AG09309 (cell line): ENCODE measurements around the gene TNFRSF12A.

Experiments
- DNase-seq: peaks from one replicate; pipeline ENCODE4 v3.0.0-alpha.2; 2010; ENCODE audit warnings: low read depth
- H3K4me3 ChIP-seq: 2 replicates; pipeline ENCODE4 v1.5.1; 2011; ENCODE audit warnings: mild to moderate bottlenecking, low read depth, low read length, moderate library complexity; ENCODE audit not compliant: control insufficient read depth
- CTCF ChIP-seq: IDR thresholded peaks from 2 replicates; pipeline ENCODE4 v1.5.1; 2011; ENCODE audit warnings: mild to moderate bottlenecking, low read depth, low read length, inconsistent platforms; ENCODE audit not compliant: insufficient read depth, control insufficient read depth; ENCODE audit errors: missing control alignments

Gene TNFRSF12A

GRCh38 chr16:3015865-3016521 is 4.2 kb upstream of the TNFRSF12A start:
- DNase-seq: no peak
- TF ChIP-seq CTCF: no peak
- no peak overlapping the region for H3K4me3 ChIP-seq

GRCh38 chr16:3017344-3017743 is 2.8 kb upstream of the TNFRSF12A start:
- no peak overlapping the region for H3K4me3 ChIP-seq
- no peak for DNase-seq
- TF ChIP-seq CTCF: no peak

GRCh38 chr16:3017794-3018506 is 2.2 kb upstream of the TNFRSF12A start, which contains the start of gene CLDN6:
CLDN6 (minus strand) TSS chr16:3018183; CDS start chr16:3016021, 2,162 bp downstream.
- TF ChIP-seq CTCF: peak; percentile 19
- H3K4me3 ChIP-seq: no peak within 1 kb of the TSS
- no peak for DNase-seq

- TF ChIP-seq CTCF: no peak
- peak overlapping the region; percentile 82 for H3K4me3 ChIP-seq
- no peak for DNase-seq
These were observed 448 bp upstream of the TNFRSF12A start for GRCh38 chr16:3019594-3020246.

GRCh38 chr16:3020604-3021448 is 658 bp downstream of the TNFRSF12A start:
- peak overlapping the region; percentile 82 for H3K4me3 ChIP-seq
- TF ChIP-seq CTCF: no peak
- peak; percentile 68 for DNase-seq
